Keratinocyte (primary cell): ENCODE measurements around the gene SDK1. TPM values are rescaled to one million over a fixed set of nuclear protein-coding genes. Genes with fewer than 3 reads are reported as not detected.

Experiments
- DNase-seq: peaks from one replicate; pipeline ENCODE4 v3.0.0-alpha.2; 2011; ENCODE audit warnings: low read depth, missing footprints, low spot score
- FAIRE-seq: peaks from 2 replicates; lab custom pipeline; 2011; peaks lifted over from hg19 to GRCh38; lab: Jason Lieb, UNC
- H2AFZ ChIP-seq: 2 replicates; pipeline ENCODE4 v1.6.0; 2012; ENCODE audit warnings: low read length, control low read depth, inconsistent platforms; ENCODE audit not compliant: control insufficient read depth
- H3K27ac ChIP-seq: 2 replicates; pipeline ENCODE4 v1.5.1; 2011; ENCODE audit warnings: low read length; ENCODE audit not compliant: control insufficient read depth, insufficient read depth
- H3K27me3 ChIP-seq: 3 replicates; pipeline ENCODE4 v1.6.0; 2011; ENCODE audit warnings: low read length; ENCODE audit not compliant: control insufficient read depth, insufficient read depth; ENCODE audit errors: extremely low read depth
- H3K36me3 ChIP-seq, 2 experiments: 2 replicates in 1 of 2; 3 replicates in 1 of 2; pipeline ENCODE4 v1.5.1; 2011; ENCODE audit warnings: low read length in 2 of 2, mild to moderate bottlenecking in 1 of 2; ENCODE audit not compliant: control insufficient read depth in 2 of 2, insufficient read depth in 2 of 2; ENCODE audit errors: extremely low read depth in 1 of 2
- H3K4me1 ChIP-seq: 3 replicates; pipeline ENCODE4 v1.5.1; 2011; ENCODE audit warnings: low read length; ENCODE audit not compliant: control insufficient read depth, insufficient read depth; ENCODE audit errors: extremely low read depth
- H3K4me2 ChIP-seq: 3 replicates; pipeline ENCODE4 v1.6.0; 2011; ENCODE audit warnings: low read depth, low read length; ENCODE audit not compliant: control insufficient read depth, insufficient read depth; ENCODE audit errors: extremely low read depth
- H3K4me3 ChIP-seq, 3 experiments: fragments of 200-600 bp in 1 of 3; sonication (generic) in 1 of 3; 2 replicates in 2 of 3; 3 replicates in 1 of 3; pipeline ENCODE4 v1.5.1; 2011 to 2016; ENCODE audit warnings: low read length in 3 of 3, mild to moderate bottlenecking in 3 of 3, control low read depth in 2 of 3, inconsistent platforms in 1 of 3, low read depth in 1 of 3, mixed read lengths in 1 of 3, mixed run types in 1 of 3, moderate library complexity in 1 of 3; ENCODE audit not compliant: control insufficient read depth in 2 of 3, insufficient read depth in 2 of 3; ENCODE audit errors: extremely low read depth in 1 of 3
- H3K79me2 ChIP-seq: 2 replicates; pipeline ENCODE4 v1.6.0; 2012; ENCODE audit warnings: low read length; ENCODE audit not compliant: control insufficient read depth, insufficient read depth
- H3K9ac ChIP-seq: 3 replicates; pipeline ENCODE4 v1.6.0; 2011; ENCODE audit warnings: low read length; ENCODE audit not compliant: control insufficient read depth, insufficient read depth; ENCODE audit errors: extremely low read depth
- H3K9me1 ChIP-seq: 3 replicates; pipeline ENCODE4 v1.6.0; 2011; ENCODE audit warnings: low read length; ENCODE audit not compliant: control insufficient read depth, insufficient read depth; ENCODE audit errors: extremely low read depth
- H3K9me3 ChIP-seq: 2 replicates; pipeline ENCODE4 v1.5.1; 2012; ENCODE audit warnings: low read depth, low read length; ENCODE audit not compliant: control insufficient read depth
- H4K20me1 ChIP-seq: 3 replicates; pipeline ENCODE4 v1.6.0; 2011; ENCODE audit warnings: low read length; ENCODE audit not compliant: control insufficient read depth, insufficient read depth; ENCODE audit errors: extremely low read depth
- CTCF ChIP-seq, 3 experiments: IDR thresholded peaks in 1 of 3; conservative IDR thresholded peaks in 1 of 3; optimal IDR thresholded peaks in 1 of 3; 2 replicates in 2 of 3; 3 replicates in 1 of 3; pipeline versions ENCODE3 to v1.5.1; 2011; ENCODE audit warnings: low read length in 3 of 3, mild to moderate bottlenecking in 3 of 3, moderate library complexity in 2 of 3, control low read depth in 1 of 3, inconsistent platforms in 1 of 3; ENCODE audit not compliant: insufficient read depth in 2 of 3; ENCODE audit errors: extremely low read depth in 1 of 3
- EZH2 ChIP-seq: IDR thresholded peaks from one replicate; pipeline ENCODE4 v1.6.1; 2012; ENCODE audit warnings: inconsistent platforms, mild to moderate bottlenecking, low read length, moderate library complexity
- dilution Hi-C: fragments of 300-500 bp; cut with MboI; formaldehyde crosslinking; loops from one replicate; pipeline ENCODE4 v1.7.0; 2020; ENCODE audit warnings: low sequenced_read_pairs; ENCODE audit not compliant: extremely low pct_ligation_motif_present
- polyA plus RNA-seq, 5 experiments: library from polyadenylated mRNA; depleted of rRNA in 3 of 5; stranded (reverse) in 3 of 5; stranded (forward) in 1 of 5; unstranded in 1 of 5; fragments of >200 nt; gene quantifications; 1 replicate in 1 of 5; 2 replicates in 3 of 5; 3 replicates in 1 of 5; pipeline versions ENCODE4 v1.2.1 to v1.2.3, GENCODE V29; 2011 to 2012; ENCODE audit warnings: missing spikeins in 2 of 5, low read depth in 1 of 5, low replicate concordance in 1 of 5

SDK1 gene
- polyA plus RNA-seq, 1 donor (not counting 4 experiments of a cell fraction or from before 2014, with no cell fraction given) = 0.66 TPM

- Histone ChIP-seq H3K79me2 (no peaks in the 10 kb centered on the region), H3K36me3 (peaks cover 0 to 4% of the 10 kb centered on the region in 2 experiments), H4K20me1 (no peaks in the 10 kb centered on the region), H3K9ac (no peak overlapping the region), H3K27ac (no peak overlapping the region), H3K9me3 (no peaks in the 10 kb centered on the region), H3K4me1 (peaks cover 40% of the 10 kb centered on the region), H3K4me2 (peak overlapping the region; percentile 86), H3K9me1 (no peaks in the 10 kb centered on the region), H2AFZ (no peak overlapping the region), H3K4me3 (no peak overlapping the region), H3K27me3 (no peaks in the 10 kb centered on the region)
- DNase-seq (no peak), FAIRE-seq (no peak)
- TF ChIP-seq EZH2 (no peak), CTCF (optimal IDR thresholded peaks at IDR 0.05 in 1 of 3, IDR thresholded peaks at IDR 0.05 in 1 of 3, conservative IDR thresholded peaks at IDR 0.05 in 1 of 3; ENCODE audit: extremely low read depth in 1 of 3, insufficient read depth in 2 of 3, low read length in 3 of 3) (no peak)
- dilution Hi-C loops = no loop called here
Measured at GRCh38 chr7:3436112-3436511, 135.1 kb downstream of the SDK1 start.

GRCh38 chr7:3436746-3437145, 135.7 kb downstream of the SDK1 start:
- no peaks in the 10 kb centered on the region for H3K9me1 ChIP-seq
- no peaks in the 10 kb centered on the region for H3K9me3 ChIP-seq
- H3K4me3 ChIP-seq = peak overlapping the region; percentile 11 to 43 (median 20)
- no peak overlapping the region for H3K9ac ChIP-seq
- H4K20me1 ChIP-seq = no peaks in the 10 kb centered on the region
- H3K4me1 ChIP-seq = peaks cover 35% of the 10 kb centered on the region
- dilution Hi-C loops = no loop called here
- H3K27me3 ChIP-seq = no peaks in the 10 kb centered on the region
- peaks cover 0 to 4% of the 10 kb centered on the region in 2 experiments for H3K36me3 ChIP-seq
- H2AFZ ChIP-seq = peak overlapping the region; percentile 37
- TF ChIP-seq CTCF (optimal IDR thresholded peaks at IDR 0.05 in 1 of 3, IDR thresholded peaks at IDR 0.05 in 1 of 3, conservative IDR thresholded peaks at IDR 0.05 in 1 of 3; ENCODE audit: extremely low read depth in 1 of 3, insufficient read depth in 2 of 3, low read length in 3 of 3) (no peak), EZH2 (no peak)
- DNase-seq = no peak
- peak overlapping the region; percentile 86 for H3K4me2 ChIP-seq
- peak overlapping the region; percentile 3 for H3K27ac ChIP-seq
- H3K79me2 ChIP-seq = no peaks in the 10 kb centered on the region
- no peak for FAIRE-seq
